Measurements from ENCODE around the gene CYREN. TPM values are rescaled to one million over a fixed set of nuclear protein-coding genes. Genes with fewer than 3 reads are reported as not detected.
A peak's percentile ranks its signal among the peaks of the same experiment; 100 is the strongest.

Gene CYREN
- total and polyA plus RNA-seq, 7 experiments from 2014 or later, result 25.6 to 67.9 (median 49.5) TPM

GRCh38 chr7:135181929-135182678 lies 11.6 kb upstream of the CYREN start:
- ChIA-PET POLR2A (interaction anchor here (1.3 kb wide), 1 partner anchor 16 kb away, joined by 3 read pairs; no protein-coding TSS in a partner anchor), CTCF (no interaction called here)
- Mint-ChIP-seq H3K4me3 (no peak overlapping the region), H3K36me3 (peaks cover 24 to 67% (median 59%) of the 10 kb centered on the region in 5 donors), H3K9me3 (peaks cover 11 to 59% (median 27%) of the 10 kb centered on the region in 11 donors), H3K27me3 (no peaks in the 10 kb centered on the region), H3K27ac (no peak overlapping the region), H3K4me1 (no peaks in the 10 kb centered on the region)
- Histone ChIP-seq H3K27ac (ENCODE audit: low read depth, low read length) (no peak overlapping the region), H3K4me1 (ENCODE audit: control insufficient read depth in 2 of 2, insufficient read depth in 2 of 2, low read length in 2 of 2) (no peaks in the 10 kb centered on the region), H3K4me3 (ENCODE audit: low read length) (no peak overlapping the region), H3K27me3 (ENCODE audit: control insufficient read depth in 2 of 2, insufficient read depth in 2 of 2, low read length in 2 of 2) (no peaks in the 10 kb centered on the region), H3K9me3 (ENCODE audit: control insufficient read depth in 2 of 3, low read length in 3 of 3) (peaks cover 0 to 30% (median 4%) of the 10 kb centered on the region in 3 experiments), H3K36me3 (ENCODE audit: control insufficient read depth in 2 of 3, insufficient read depth in 3 of 3, low read length in 3 of 3) (peaks cover 0 to 44% (median 12%) of the 10 kb centered on the region in 3 experiments)
- intact Hi-C loops (cut with micrococcal nuclease), result no loop called here
- DNase-seq (peak in 1 of 9 donors; percentile 15), ATAC-seq (no peak)

GRCh38 chr7:135181261-135181928 lies 10.9 kb upstream of the CYREN start:
- ATAC-seq, result no peak
- no peak for DNase-seq
- peaks cover 26 to 62% (median 60%) of the 10 kb centered on the region in 5 donors for H3K36me3 Mint-ChIP-seq

GRCh38 chr7:135180122-135180521 lies 9.6 kb upstream of the CYREN start:
- Mint-ChIP-seq H3K9me3 (peaks cover 11 to 59% (median 27%) of the 10 kb centered on the region in 11 donors), H3K4me3 (no peak overlapping the region), H3K27me3 (no peaks in the 10 kb centered on the region), H3K36me3 (peaks cover 23 to 60% (median 51%) of the 10 kb centered on the region in 5 donors), H3K4me1 (no peaks in the 10 kb centered on the region), H3K27ac (peak overlapping the region in 1 of 9 donors; percentile 59)
- no peaks in the 10 kb centered on the region for H3K27me3 ChIP-seq (ENCODE audit: control insufficient read depth in 2 of 2, insufficient read depth in 2 of 2, low read length in 2 of 2)
- peaks cover 0 to 30% (median 4%) of the 10 kb centered on the region in 3 experiments for H3K9me3 ChIP-seq (ENCODE audit: control insufficient read depth in 2 of 3, low read length in 3 of 3)
- ChIA-PET CTCF (interaction anchor here (1.2 kb wide), 1 partner anchor 11 kb away, joined by 4 read pairs; no protein-coding TSS in a partner anchor), POLR2A (interaction anchor here (0.8 to 1.3 kb wide), 2 partner anchors 11 to 31 kb away, joined by 3 read pairs; partner anchors contain the start of gene WDR91)
- H3K36me3 ChIP-seq (ENCODE audit: control insufficient read depth in 2 of 3, insufficient read depth in 3 of 3, low read length in 3 of 3), result peaks cover 0 to 24% (median 4%) of the 10 kb centered on the region in 3 experiments
- intact Hi-C loops (cut with micrococcal nuclease), result no loop called here
- H3K4me1 ChIP-seq (ENCODE audit: control insufficient read depth in 2 of 2, insufficient read depth in 2 of 2, low read length in 2 of 2), result no peaks in the 10 kb centered on the region
- no peak overlapping the region for H3K27ac ChIP-seq (ENCODE audit: low read depth, low read length)
- no peak for ATAC-seq
- DNase-seq, result no peak
- no peak overlapping the region for H3K4me3 ChIP-seq (ENCODE audit: low read length)

More at GRCh38 chr7:135181261-135181928, 10.9 kb upstream of the CYREN start:
- Histone ChIP-seq H3K36me3 (ENCODE audit: control insufficient read depth in 2 of 3, insufficient read depth in 3 of 3, low read length in 3 of 3) (peaks cover 0 to 37% (median 6%) of the 10 kb centered on the region in 3 experiments), H3K4me3 (ENCODE audit: low read length) (no peak overlapping the region), H3K4me1 (ENCODE audit: control insufficient read depth in 2 of 2, insufficient read depth in 2 of 2, low read length in 2 of 2) (no peaks in the 10 kb centered on the region), H3K9me3 (ENCODE audit: control insufficient read depth in 2 of 3, low read length in 3 of 3) (peaks cover 0 to 30% (median 4%) of the 10 kb centered on the region in 3 experiments), H3K27me3 (ENCODE audit: control insufficient read depth in 2 of 2, insufficient read depth in 2 of 2, low read length in 2 of 2) (no peaks in the 10 kb centered on the region), H3K27ac (ENCODE audit: low read depth, low read length) (no peak overlapping the region)
- Mint-ChIP-seq H3K4me3 (no peak overlapping the region), H3K9me3 (peaks cover 11 to 59% (median 27%) of the 10 kb centered on the region in 11 donors), H3K27me3 (no peaks in the 10 kb centered on the region), H3K4me1 (no peaks in the 10 kb centered on the region), H3K27ac (no peak overlapping the region)
- ChIA-PET POLR2A (interaction anchor here (1.0 kb wide), 1 partner anchor 33 kb away, joined by 3 read pairs; no protein-coding TSS in a partner anchor), CTCF (no interaction called here)
- intact Hi-C loops (cut with micrococcal nuclease), result no loop called here

- Mint-ChIP-seq H3K4me1 (no peaks in the 10 kb centered on the region), H3K9me3 (peaks cover 11 to 59% (median 27%) of the 10 kb centered on the region in 11 donors), H3K27me3 (no peaks in the 10 kb centered on the region), H3K4me3 (no peak overlapping the region), H3K27ac (peak overlapping the region in 1 of 9 donors; percentile 57), H3K36me3 (peaks cover 23 to 58% (median 45%) of the 10 kb centered on the region in 5 donors)
- H3K4me3 ChIP-seq (ENCODE audit: low read length), result no peak overlapping the region
- ATAC-seq (no peak), DNase-seq (no peak)
- no peaks in the 10 kb centered on the region for H3K4me1 ChIP-seq (ENCODE audit: control insufficient read depth in 2 of 2, insufficient read depth in 2 of 2, low read length in 2 of 2)
- intact Hi-C loops (cut with micrococcal nuclease), result loop anchor here in 1 of 2 donors (10.0 kb wide), 1 partner anchor 725 kb away; the partner anchor contains the start of gene AKR1B1
- peaks cover 0 to 30% (median 4%) of the 10 kb centered on the region in 3 experiments for H3K9me3 ChIP-seq (ENCODE audit: control insufficient read depth in 2 of 3, low read length in 3 of 3)
- ChIA-PET CTCF (interaction anchor here (1.2 to 1.5 kb wide), 3 partner anchors 8 to 15 kb away, joined by 3 to 4 read pairs (median 3); no protein-coding TSS in a partner anchor), POLR2A (interaction anchor here (0.8 to 1.3 kb wide), 3 partner anchors 10 to 32 kb away, joined by 3 to 5 read pairs (median 3); partner anchors contain the start of gene WDR91)
- H3K27me3 ChIP-seq (ENCODE audit: control insufficient read depth in 2 of 2, insufficient read depth in 2 of 2, low read length in 2 of 2), result no peaks in the 10 kb centered on the region
- H3K27ac ChIP-seq (ENCODE audit: low read depth, low read length), result no peak overlapping the region
- peaks cover 0 to 18% (median 1%) of the 10 kb centered on the region in 3 experiments for H3K36me3 ChIP-seq (ENCODE audit: control insufficient read depth in 2 of 3, insufficient read depth in 3 of 3, low read length in 3 of 3)
Observed at GRCh38 chr7:135179321-135179925, 8.9 kb upstream of the CYREN start.

- Histone ChIP-seq H3K36me3 (ENCODE audit: control insufficient read depth in 2 of 3, insufficient read depth in 3 of 3, low read length in 3 of 3) (peaks cover 0 to 7% (median 0%) of the 10 kb centered on the region in 3 experiments), H3K9me3 (ENCODE audit: control insufficient read depth in 2 of 3, low read length in 3 of 3) (peaks cover 0 to 30% (median 4%) of the 10 kb centered on the region in 3 experiments), H3K27ac (ENCODE audit: low read depth, low read length) (no peak overlapping the region), H3K4me1 (ENCODE audit: control insufficient read depth in 2 of 2, insufficient read depth in 2 of 2, low read length in 2 of 2) (no peaks in the 10 kb centered on the region), H3K4me3 (ENCODE audit: low read length) (no peak overlapping the region), H3K27me3 (ENCODE audit: control insufficient read depth in 2 of 2, insufficient read depth in 2 of 2, low read length in 2 of 2) (no peaks in the 10 kb centered on the region)
- CTCF ChIA-PET, result interaction anchor here (1.2 to 1.5 kb wide), 2 partner anchors 7 to 14 kb away, joined by 3 read pairs; no protein-coding TSS in a partner anchor
- ATAC-seq (no peak), DNase-seq (no peak)
- H3K9me3 Mint-ChIP-seq, result peaks cover 11 to 48% (median 24%) of the 10 kb centered on the region in 11 donors
- no peak overlapping the region for H3K27ac Mint-ChIP-seq
- intact Hi-C loops (cut with micrococcal nuclease), result loop anchor here in 1 of 2 donors (10.0 kb wide), 1 partner anchor 724 kb away; the partner anchor contains the start of gene AKR1B1
- POLR2A ChIA-PET, result no interaction called here
- no peaks in the 10 kb centered on the region for H3K4me1 Mint-ChIP-seq
- H3K27me3 Mint-ChIP-seq, result no peaks in the 10 kb centered on the region
- H3K36me3 Mint-ChIP-seq, result peaks cover 18 to 48% (median 34%) of the 10 kb centered on the region in 5 donors
- no peak overlapping the region for H3K4me3 Mint-ChIP-seq
Observed at GRCh38 chr7:135178364-135178763, 7.9 kb upstream of the CYREN start.
